Measurements from ENCODE around the gene DLX1. TPM values are rescaled to one million over a fixed set of nuclear protein-coding genes. Genes with fewer than 3 reads are reported as not detected.

The DLX1 gene
- total and polyA plus RNA-seq, 2 experiments from 2014 or later, result not detected

GRCh38 chr2:172107690-172108586 lies 22.6 kb downstream of the DLX1 start:
- peaks cover 84% of the 10 kb centered on the region for H3K27me3 Mint-ChIP-seq (ENCODE audit: insufficient read depth, low read depth, poor library complexity)
- peaks cover 27% of the 10 kb centered on the region for H3K4me1 ChIP-seq (ENCODE audit: insufficient read depth)
- H3K4me1 Mint-ChIP-seq, result peaks cover 37% of the 10 kb centered on the region
- no peaks in the 10 kb centered on the region for H3K9me2 ChIP-seq (ENCODE audit: insufficient read depth)
- H3K36me3 ChIP-seq (ENCODE audit: insufficient read depth), result no peaks in the 10 kb centered on the region
- H3K27me3 ChIP-seq (ENCODE audit: insufficient read depth), result peaks cover 100% of the 10 kb centered on the region
- DNase-seq (ENCODE audit: low spot score), result peak; percentile 52
- H3K36me3 Mint-ChIP-seq (ENCODE audit: low read depth), result peaks cover 3% of the 10 kb centered on the region; the same call in 1 of the 3 replicates
- no peak overlapping the region for H2AFZ ChIP-seq
- H3K27ac ChIP-seq (ENCODE audit: low read depth), result no peak overlapping the region
- H3K9me3 Mint-ChIP-seq, result peaks cover 3% of the 10 kb centered on the region; the same call in 1 of the 3 replicates
- ATAC-seq, result peak; percentile 6
- no peak overlapping the region for H3K27ac Mint-ChIP-seq
- H3K4me2 ChIP-seq, result peak overlapping the region; percentile 75
- H3F3A ChIP-seq (replicated peaks; ENCODE audit: low read depth), result peaks cover 34% of the 10 kb centered on the region; the same call in 1 of the 2 replicates
- H3K79me2 ChIP-seq (replicated peaks; ENCODE audit: insufficient read depth), result no peaks in the 10 kb centered on the region
- peaks cover 16% of the 10 kb centered on the region; the same call in 1 of the 2 replicates for H4K20me1 ChIP-seq (replicated peaks; ENCODE audit: insufficient read depth)
- TF ChIP-seq EZH2 (IDR thresholded peaks at IDR 0.05; ENCODE audit: low read depth, unreplicated experiment) (peak; percentile 74), EZH2phosphoT487 (IDR thresholded peaks at IDR 0.05; ENCODE audit: unreplicated experiment) (peak; percentile 56), ZNF114 (CRISPR knock-in tag; IDR thresholded peaks at IDR 0.05) (no peak), ZNF331 (CRISPR knock-in tag; IDR thresholded peaks at IDR 0.05; ENCODE audit: low read depth) (no peak), REST (IDR thresholded peaks at IDR 0.05; ENCODE audit: unreplicated experiment) (no peak), POLR2AphosphoS5 (IDR thresholded peaks at IDR 0.05; ENCODE audit: low read depth) (no peak)
- TF ChIP-seq, protein P1, sequence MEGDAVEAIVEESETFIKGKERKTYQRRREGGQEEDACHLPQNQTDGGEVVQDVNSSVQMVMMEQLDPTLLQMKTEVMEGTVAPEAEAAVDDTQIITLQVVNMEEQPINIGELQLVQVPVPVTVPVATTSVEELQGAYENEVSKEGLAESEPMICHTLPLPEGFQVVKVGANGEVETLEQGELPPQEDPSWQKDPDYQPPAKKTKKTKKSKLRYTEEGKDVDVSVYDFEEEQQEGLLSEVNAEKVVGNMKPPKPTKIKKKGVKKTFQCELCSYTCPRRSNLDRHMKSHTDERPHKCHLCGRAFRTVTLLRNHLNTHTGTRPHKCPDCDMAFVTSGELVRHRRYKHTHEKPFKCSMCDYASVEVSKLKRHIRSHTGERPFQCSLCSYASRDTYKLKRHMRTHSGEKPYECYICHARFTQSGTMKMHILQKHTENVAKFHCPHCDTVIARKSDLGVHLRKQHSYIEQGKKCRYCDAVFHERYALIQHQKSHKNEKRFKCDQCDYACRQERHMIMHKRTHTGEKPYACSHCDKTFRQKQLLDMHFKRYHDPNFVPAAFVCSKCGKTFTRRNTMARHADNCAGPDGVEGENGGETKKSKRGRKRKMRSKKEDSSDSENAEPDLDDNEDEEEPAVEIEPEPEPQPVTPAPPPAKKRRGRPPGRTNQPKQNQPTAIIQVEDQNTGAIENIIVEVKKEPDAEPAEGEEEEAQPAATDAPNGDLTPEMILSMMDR (conservative IDR thresholded peaks at IDR 0.05; ENCODE audit: low read depth in 2 of 2), result no peak
- TF ChIP-seq, protein P2, sequence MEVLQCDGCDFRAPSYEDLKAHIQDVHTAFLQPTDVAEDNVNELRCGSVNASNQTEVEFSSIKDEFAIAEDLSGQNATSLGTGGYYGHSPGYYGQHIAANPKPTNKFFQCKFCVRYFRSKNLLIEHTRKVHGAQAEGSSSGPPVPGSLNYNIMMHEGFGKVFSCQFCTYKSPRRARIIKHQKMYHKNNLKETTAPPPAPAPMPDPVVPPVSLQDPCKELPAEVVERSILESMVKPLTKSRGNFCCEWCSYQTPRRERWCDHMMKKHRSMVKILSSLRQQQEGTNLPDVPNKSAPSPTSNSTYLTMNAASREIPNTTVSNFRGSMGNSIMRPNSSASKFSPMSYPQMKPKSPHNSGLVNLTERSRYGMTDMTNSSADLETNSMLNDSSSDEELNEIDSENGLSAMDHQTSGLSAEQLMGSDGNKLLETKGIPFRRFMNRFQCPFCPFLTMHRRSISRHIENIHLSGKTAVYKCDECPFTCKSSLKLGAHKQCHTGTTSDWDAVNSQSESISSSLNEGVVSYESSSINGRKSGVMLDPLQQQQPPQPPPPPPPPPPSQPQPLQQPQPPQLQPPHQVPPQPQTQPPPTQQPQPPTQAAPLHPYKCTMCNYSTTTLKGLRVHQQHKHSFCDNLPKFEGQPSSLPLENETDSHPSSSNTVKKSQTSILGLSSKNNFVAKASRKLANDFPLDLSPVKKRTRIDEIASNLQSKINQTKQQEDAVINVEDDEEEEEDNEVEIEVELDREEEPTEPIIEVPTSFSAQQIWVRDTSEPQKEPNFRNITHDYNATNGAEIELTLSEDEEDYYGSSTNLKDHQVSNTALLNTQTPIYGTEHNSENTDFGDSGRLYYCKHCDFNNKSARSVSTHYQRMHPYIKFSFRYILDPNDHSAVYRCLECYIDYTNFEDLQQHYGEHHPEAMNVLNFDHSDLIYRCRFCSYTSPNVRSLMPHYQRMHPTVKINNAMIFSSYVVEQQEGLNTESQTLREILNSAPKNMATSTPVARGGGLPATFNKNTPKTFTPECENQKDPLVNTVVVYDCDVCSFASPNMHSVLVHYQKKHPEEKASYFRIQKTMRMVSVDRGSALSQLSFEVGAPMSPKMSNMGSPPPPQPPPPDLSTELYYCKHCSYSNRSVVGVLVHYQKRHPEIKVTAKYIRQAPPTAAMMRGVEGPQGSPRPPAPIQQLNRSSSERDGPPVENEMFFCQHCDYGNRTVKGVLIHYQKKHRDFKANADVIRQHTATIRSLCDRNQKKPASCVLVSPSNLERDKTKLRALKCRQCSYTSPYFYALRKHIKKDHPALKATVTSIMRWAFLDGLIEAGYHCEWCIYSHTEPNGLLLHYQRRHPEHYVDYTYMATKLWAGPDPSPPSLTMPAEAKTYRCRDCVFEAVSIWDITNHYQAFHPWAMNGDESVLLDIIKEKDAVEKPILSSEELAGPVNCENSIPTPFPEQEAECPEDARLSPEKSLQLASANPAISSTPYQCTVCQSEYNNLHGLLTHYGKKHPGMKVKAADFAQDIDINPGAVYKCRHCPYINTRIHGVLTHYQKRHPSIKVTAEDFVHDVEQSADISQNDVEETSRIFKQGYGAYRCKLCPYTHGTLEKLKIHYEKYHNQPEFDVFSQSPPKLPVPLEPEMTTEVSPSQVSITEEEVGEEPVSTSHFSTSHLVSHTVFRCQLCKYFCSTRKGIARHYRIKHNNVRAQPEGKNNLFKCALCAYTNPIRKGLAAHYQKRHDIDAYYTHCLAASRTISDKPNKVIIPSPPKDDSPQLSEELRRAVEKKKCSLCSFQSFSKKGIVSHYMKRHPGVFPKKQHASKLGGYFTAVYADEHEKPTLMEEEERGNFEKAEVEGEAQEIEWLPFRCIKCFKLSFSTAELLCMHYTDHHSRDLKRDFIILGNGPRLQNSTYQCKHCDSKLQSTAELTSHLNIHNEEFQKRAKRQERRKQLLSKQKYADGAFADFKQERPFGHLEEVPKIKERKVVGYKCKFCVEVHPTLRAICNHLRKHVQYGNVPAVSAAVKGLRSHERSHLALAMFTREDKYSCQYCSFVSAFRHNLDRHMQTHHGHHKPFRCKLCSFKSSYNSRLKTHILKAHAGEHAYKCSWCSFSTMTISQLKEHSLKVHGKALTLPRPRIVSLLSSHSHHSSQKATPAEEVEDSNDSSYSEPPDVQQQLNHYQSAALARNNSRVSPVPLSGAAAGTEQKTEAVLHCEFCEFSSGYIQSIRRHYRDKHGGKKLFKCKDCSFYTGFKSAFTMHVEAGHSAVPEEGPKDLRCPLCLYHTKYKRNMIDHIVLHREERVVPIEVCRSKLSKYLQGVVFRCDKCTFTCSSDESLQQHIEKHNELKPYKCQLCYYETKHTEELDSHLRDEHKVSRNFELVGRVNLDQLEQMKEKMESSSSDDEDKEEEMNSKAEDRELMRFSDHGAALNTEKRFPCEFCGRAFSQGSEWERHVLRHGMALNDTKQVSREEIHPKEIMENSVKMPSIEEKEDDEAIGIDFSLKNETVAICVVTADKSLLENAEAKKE (CRISPR knock-in tag; IDR thresholded peaks at IDR 0.05), result no peak
- H3K4me3 Mint-ChIP-seq, result peak overlapping the region; percentile 46
- peak overlapping the region; percentile 46 for H3K4me3 ChIP-seq

All from GM23338 (cell line).